GM12864 (cell line): ENCODE measurements around the gene CABP4.
A peak's percentile ranks its signal among the peaks of the same experiment; 100 is the strongest.

Experiments
- DNase-seq: peaks from one replicate; pipeline ENCODE4 v3.0.0-alpha.2; 2011; ENCODE audit warnings: low read depth
- H3K4me3 ChIP-seq: 2 replicates; pipeline ENCODE4 v1.5.1; 2011; ENCODE audit warnings: mild to moderate bottlenecking, low read depth, low read length, control low read depth
- CTCF ChIP-seq: IDR thresholded peaks from 2 replicates; pipeline ENCODE4 v1.5.1; 2011; ENCODE audit warnings: low read depth, mild to moderate bottlenecking, moderate library complexity, low read length, control low read depth, inconsistent platforms; ENCODE audit errors: missing control alignments

CABP4 gene

GRCh38 chr11:67504005-67504949, 49.1 kb downstream of the CABP4 start:
- peak overlapping the region; percentile 76 for H3K4me3 ChIP-seq
- no peak for DNase-seq
- TF ChIP-seq CTCF: no peak

GRCh38 chr11:67504950-67505581, 49.9 kb downstream of the CABP4 start, which contains the start of gene PITPNM1:
PITPNM1 (minus strand) TSS chr11:67505363; CDS start chr11:67504180, 1,183 bp downstream.
- H3K4me3 ChIP-seq: peak within 1 kb of the TSS; percentile 76
- no peak for TF ChIP-seq CTCF
- DNase-seq: no peak

GRCh38 chr11:67505605-67506396, 50.6 kb downstream of the CABP4 start:
- DNase-seq: no peak
- H3K4me3 ChIP-seq: peak overlapping the region; percentile 76
- TF ChIP-seq CTCF: peak; percentile 96

GRCh38 chr11:67506426-67507051, 51.4 kb downstream of the CABP4 start:
- H3K4me3 ChIP-seq: peak overlapping the region; percentile 76
- no peak for TF ChIP-seq CTCF
- DNase-seq: no peak

GRCh38 chr11:67507242-67507863, 52.2 kb downstream of the CABP4 start:
- H3K4me3 ChIP-seq: peak overlapping the region; percentile 76
- no peak for DNase-seq
- no peak for TF ChIP-seq CTCF
